Measurements from ENCODE around the gene ACAD8. TPM values are rescaled to one million over a fixed set of nuclear protein-coding genes. Genes with fewer than 3 reads are reported as not detected.
"Not testable (repeated sequence)": the region's sequence is repeated elsewhere in the genome, so short reads cannot be mapped to it uniquely, and the experiment has no call there.

ACAD8 gene
- polyA plus RNA-seq, 4 donors = 41.6 to 48.1 (median 44.6) TPM

DNA sequence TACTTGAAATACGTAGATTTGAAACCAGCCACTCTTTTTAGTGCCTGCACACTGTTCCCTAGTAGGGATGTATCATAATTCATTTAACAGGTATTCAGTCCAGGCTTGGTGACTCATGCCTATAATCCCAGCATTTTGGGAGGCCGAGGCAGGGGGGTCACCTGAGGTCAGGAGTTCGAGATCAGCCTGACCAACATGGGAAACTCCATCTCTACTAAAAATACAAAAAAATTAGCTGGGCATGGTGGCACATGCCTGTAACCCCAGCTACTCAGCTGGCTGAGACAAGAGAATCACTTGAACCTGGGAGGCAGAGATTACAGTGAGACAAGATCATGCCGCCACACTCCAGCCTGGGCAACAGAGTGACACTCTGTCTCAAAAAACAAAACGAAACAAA, 31.0 kb downstream of the ACAD8 start:
- not testable (repeated sequence) for DNase-seq (ENCODE audit: low read depth in 4 of 4, low spot score in 3 of 4)

DNA sequence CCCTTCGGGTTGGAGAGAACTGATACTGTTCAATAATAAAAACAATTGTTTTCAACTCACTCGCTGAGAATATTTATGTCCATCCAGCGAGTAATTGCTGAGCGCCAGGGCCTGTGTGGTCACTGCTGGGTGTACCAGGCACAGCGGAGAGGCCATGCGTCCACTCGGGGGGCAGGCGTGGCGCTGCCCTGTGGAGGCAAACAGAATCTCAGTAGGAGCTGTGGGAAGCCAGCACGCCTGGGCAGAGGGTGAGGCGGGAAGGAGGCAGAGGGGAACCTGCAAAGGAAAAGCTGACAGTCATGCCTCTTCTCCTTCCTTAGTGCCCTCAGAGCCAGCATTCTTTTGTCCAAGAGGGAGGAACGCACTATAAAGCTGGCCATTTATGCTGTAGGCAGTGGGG, 34.2 kb downstream of the ACAD8 start:
- DNase-seq (ENCODE audit: low read depth in 4 of 4, low spot score in 3 of 4) = no peak

DNA sequence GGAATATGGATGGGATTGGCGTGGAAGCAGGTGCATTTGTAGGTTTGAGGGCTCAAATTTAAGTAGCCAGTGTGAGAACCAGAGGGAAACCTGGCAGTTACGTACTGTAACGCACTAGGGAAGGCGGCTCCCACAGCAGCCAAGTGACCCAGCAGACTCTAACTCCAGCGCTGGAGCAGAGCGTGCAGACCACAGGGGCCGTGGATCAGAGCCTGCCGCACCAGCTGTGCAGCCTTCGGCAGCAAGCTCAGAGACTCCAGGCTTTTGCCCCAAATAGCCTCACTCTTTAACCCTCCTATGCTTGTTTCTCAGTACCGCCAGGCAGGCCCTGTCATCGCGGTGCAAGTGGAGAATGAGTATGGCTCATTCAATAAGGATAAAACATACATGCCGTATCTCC, 35.1 kb downstream of the ACAD8 start:
- DNase-seq (ENCODE audit: low read depth in 4 of 4, low spot score in 3 of 4) = no peak

DNA sequence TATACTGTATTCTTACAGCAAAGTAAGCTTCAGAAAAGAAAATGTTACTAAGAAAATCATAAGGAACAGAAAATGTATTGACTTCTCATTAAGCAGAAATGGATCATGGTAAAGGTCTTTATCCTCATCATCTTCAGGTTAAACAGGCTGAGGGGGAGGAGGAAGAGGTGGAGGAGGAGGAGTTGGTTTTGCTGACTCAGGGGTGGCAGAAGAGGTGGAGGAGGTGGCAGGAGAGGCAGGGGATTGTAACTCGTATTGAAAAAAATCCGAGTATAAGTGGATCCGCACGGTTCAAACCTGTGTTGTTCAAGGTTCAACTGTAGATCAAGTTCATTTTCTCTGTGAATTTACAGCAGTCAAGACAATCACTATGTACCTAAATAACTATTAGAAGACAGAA, 35.8 kb downstream of the ACAD8 start:
- DNase-seq (ENCODE audit: low read depth in 4 of 4, low spot score in 3 of 4) = no peak

DNA sequence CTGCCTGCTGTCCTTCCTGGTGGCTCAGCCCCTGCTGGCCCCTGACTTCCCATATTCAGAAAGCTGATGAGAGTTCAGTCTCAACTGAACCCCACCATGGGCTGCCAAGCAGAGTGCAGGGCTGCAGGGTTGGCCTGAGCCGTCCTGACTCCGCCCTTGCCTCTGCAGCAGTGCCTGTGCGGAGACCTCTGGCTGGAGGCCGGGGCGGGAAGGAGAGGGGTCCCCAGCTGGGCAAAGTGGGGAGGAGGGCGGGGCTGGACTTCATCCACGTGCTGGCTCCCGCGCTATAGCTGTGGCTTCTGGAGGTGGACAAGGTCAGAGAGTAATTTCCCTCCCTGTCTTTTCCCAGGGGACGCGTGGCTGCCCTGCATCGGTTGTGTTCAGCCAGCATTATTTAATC, 36.4 kb downstream of the ACAD8 start:
- DNase-seq (ENCODE audit: low read depth in 4 of 4, low spot score in 3 of 4) = no peak

DNA sequence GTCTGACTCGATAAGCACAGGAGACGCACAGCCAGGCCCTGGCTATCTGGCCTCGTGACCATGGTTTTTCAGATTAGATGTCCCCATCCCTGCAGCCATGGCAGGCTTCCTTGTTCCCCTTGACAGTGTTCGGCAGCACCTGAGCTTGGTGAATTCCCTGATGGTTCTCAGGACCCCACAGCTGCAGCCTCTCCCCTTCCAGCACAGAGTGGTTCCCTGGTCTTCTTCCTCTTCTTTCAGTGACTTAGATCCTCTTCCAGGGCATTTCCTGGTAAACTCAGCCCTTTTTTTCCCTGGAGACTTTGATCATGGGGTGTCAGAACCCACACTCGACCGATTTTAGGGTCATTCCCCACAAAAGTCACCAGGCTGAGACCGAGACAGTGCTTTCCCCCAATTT, 37.3 kb downstream of the ACAD8 start:
- DNase-seq (ENCODE audit: low read depth in 4 of 4, low spot score in 3 of 4) = no peak

DNA sequence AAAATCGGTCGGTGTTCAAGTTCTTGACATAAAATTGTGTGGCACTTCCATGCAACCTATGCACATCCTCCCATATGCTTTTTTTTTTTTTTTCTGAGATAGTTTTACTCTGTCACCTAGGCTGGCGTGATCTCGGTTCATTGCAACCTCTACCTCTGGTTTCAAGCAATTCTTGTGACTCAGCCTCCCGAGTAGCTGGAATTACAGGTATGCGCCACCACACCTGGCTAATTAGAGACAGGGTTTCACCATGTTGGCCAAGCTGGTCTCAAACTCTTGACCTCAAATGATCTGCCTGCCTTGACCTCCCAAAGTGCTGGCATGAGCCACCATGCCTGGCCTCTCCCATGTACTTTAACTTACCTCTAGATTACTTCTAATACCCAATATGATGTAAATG, 37.8 kb downstream of the ACAD8 start:
- DNase-seq (ENCODE audit: low read depth in 4 of 4, low spot score in 3 of 4) = no peak

DNA sequence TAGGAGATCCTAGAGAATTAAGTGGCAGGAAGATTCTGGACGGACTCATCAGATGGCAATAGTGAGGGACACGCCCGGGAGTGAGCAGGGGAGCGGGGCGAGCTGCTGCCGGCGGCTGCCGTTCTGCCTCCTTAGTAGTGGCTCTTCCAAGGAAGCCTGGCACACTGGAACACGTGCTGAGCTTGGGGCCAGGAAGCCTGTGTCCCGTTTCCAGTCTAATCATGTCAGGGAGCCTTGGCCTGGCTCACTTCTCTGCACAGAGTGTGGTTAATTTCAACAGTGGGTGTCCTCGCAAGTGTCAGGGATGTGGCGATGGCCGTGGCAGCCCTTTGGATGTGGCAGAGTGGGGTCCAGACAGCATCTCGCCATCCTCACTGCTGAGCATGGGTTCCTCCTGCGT, 39.3 kb downstream of the ACAD8 start:
- no peak for DNase-seq (ENCODE audit: low read depth in 4 of 4, low spot score in 3 of 4)

DNA sequence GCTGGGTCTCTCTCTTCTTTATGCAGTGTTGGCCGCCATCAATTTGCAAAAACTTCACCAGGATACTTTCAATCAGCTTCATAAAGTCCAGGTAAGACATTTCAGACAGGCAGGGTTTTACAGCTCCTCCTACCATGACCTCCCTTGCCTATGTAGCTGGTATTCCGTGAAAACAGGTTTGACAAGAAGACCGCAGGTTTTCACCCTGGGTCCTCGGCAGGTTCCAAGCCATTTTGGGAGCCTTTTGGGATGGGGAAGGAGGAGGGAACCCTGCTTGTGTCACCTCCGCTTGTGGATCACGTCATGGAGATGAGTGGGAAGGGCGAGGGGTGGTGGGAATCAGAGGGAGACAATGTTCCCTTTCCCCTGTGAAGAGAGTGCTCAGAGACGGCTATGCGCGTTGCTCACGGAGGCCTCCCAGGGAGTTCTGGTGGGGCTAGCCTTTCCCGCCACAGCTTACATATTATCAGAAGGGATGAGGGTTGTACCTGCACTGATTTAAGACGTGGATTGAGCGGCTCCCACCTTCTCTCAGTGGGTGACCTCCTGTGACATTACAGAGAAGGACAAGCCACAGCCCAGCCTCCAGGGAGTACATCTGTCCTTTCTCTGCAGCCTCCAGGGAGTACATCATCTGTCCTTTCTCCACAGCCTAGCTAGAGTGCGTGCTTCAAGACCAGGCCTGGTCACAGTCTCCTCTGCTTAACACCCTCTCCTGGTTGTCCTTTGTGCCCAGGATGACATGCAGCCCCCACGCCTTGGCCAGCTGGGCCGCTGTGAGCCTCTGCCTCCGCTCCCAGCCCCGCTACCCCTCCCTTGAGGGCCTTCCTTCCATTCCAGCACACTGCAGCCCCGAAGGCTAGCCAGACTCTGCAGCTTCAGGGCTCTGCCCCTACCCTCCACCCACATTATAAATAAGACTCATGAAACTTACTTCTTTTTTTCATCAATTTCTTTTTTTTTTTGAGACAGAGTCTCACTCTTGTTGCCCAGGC, 40.0 kb downstream of the ACAD8 start:
- DNase-seq (ENCODE audit: low read depth in 4 of 4, low spot score in 3 of 4) = no peak

DNA sequence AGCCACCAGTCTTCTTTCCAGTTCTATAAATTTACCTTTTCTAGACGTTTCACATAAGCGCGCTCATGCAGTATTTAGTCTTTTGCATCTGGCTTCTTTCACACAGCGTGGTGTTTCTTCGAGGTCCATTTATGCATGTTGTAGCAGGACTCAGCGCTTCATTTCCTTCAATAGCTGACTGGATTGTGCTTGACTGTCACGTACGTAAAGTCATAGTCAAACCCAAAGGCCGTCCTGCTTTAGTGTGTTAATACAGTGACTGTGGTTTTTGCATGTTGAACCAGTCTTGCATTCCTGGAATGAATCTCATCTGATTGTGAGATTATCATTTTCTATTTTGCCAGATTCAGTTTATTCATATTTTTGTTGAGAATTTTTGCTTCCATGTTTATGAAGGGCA, 41.3 kb downstream of the ACAD8 start:
- no peak for DNase-seq (ENCODE audit: low read depth in 4 of 4, low spot score in 3 of 4)

DNA sequence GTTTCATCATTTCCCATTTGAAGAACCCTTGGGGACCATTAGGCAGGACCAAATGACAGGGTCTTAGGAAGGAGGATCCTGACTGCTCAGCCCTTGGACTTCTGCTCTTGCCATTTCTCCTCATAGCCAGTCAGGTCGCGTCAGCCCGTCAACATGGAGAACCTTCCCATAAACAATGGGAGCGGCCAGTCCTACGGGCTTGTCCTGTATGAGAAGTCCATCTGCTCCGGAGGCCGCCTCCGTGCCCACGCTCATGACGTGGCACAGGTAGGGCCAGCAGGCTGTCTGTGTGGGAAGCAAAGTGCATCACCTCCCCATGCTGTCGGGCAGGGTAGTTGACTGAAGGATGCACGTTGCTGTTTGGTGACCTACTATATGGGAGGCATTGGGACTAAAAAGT, 58.9 kb downstream of the ACAD8 start:
- DNase-seq (ENCODE audit: low read depth in 4 of 4, low spot score in 3 of 4) = no peak

DNA sequence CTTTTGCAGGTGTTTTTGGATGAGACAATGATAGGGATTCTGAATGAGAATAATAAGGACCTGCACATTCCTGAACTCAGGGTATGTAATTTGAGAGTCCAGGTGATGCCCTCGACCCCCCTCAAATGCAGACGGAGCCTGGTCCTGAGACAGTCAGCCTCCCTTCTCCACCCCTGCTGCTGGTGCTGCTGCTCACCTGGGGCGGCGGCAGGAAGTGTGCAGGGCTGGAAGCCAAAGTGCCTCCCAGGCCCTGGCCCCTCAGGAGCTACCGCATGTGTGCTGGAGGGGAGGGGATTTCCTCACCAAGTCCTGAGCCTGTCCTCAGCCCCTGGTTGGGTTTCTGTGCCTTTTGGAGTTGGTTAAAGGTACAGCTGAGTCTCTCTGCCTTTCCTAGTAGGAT, 59.4 kb downstream of the ACAD8 start:
- DNase-seq (ENCODE audit: low read depth in 4 of 4, low spot score in 3 of 4) = no peak

DNA sequence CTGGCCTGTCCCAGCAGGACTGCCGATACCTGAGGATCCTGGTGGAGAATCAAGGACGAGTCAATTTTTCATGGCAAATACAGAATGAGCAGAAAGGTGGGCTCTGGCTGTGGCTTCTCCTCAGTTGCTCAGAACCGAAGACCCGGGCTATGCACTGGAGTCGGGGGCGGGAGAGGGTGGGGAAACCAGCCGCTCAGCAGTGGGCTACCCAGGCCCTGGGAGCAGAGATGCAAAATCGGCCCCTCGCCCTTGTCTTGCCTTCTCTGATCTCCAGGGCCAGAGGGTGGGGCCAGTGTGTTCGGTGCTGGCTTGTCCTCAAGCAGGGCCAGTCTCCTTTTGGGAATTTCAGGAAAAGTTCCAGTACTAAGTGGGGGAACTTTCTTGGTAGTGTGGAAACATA, 60.0 kb downstream of the ACAD8 start:
- no peak for DNase-seq (ENCODE audit: low read depth in 4 of 4, low spot score in 3 of 4)

DNA sequence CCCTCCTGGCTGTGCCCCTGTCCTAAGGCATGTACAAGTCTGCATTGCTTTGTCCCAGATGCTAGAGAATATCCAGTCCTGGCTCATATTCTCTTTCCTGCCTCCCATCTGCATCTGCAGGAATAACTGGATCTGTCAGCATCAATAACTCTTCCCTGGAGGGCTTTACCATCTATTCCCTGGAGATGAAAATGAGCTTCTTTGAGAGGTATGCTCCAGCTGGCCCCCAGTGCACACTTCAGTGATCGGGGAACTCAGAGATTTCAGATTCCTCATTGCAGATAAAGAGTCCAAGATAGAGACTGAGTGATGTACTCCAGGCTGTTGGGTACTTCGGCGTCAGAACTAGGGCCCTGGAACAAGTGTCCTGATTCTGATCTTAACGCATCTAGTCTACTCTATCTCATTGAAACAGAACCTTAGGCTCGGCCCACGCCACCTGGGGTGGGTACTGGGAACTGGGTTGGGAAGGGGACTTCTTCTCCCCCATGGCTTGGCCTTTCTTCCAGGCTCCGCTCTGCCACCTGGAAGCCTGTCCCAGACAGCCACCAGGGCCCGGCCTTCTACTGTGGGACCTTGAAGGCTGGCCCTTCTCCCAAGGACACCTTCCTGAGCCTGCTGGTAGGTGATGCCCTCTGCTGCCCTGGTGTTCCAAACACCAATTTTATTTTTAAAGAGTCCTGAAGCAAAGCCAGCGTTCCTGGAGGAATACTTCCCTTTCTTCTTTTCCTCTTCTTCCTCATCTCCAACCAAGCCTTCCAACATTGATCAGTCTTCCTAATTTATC, 60.6 kb downstream of the ACAD8 start:
- DNase-seq (ENCODE audit: low read depth in 4 of 4, low spot score in 3 of 4) = no peak

Other genes starting within 250 kb of the ACAD8 start
- gene JAM3, start 184.5 kb upstream of the ACAD8 start, polyA plus RNA-seq (ENCODE audit: insufficient read length in 4 of 4) = 10 to 100 TPM; 50.8 to 61.4 (median 56.8) TPM
- gene NCAPD3, start 29.6 kb upstream of the ACAD8 start, polyA plus RNA-seq (ENCODE audit: insufficient read length in 4 of 4) = 10 to 100 TPM; 30.1 to 31.2 (median 30.6) TPM
- gene VPS26B, start 28.9 kb upstream of the ACAD8 start, polyA plus RNA-seq (ENCODE audit: insufficient read length in 4 of 4) = 10 to 100 TPM; 47.1 to 56.7 (median 47.6) TPM
- 10 to 100 TPM; 76.1 to 82.5 (median 81.2) TPM for gene THYN1, start 216 bp upstream of the ACAD8 start, polyA plus RNA-seq (ENCODE audit: insufficient read length in 4 of 4)
- gene GLB1L3, start 22.8 kb downstream of the ACAD8 start, polyA plus RNA-seq (ENCODE audit: insufficient read length in 4 of 4) = 1 to 10 TPM in 3 of 4 donors, under 1 TPM in 1; 1.00 to 1.6 (median 1.4) TPM
- 10 to 100 TPM; 19.4 to 23.9 (median 22.3) TPM for gene GLB1L2, start 78.4 kb downstream of the ACAD8 start, polyA plus RNA-seq (ENCODE audit: insufficient read length in 4 of 4)
- 1 to 10 TPM; 3.3 to 3.8 (median 3.5) TPM for gene B3GAT1, start 158.7 kb downstream of the ACAD8 start, polyA plus RNA-seq (ENCODE audit: insufficient read length in 4 of 4)

All from right renal pelvis (tissue), 4 donors.